HG03097 (cell line): ENCODE results near the gene HECW1.
"Not testable (repeated sequence)": the region's sequence is repeated elsewhere in the genome, so short reads cannot be mapped to it uniquely, and the experiment has no call there.

ENCODE experiments used
- ATAC-seq: cut with Tn5 transposase; IDR thresholded peaks from one replicate; pipeline ENCODE4 v1.9.1; 2021; ENCODE audit not compliant: unreplicated experiment, low FRiP score

Gene HECW1

GRCh38 chr7:43112459-43112940 lies at the start of gene HECW1:
Gene HECW1 (plus strand): TSS chr7:43112647. CDS start chr7:43243906, 131,259 bp downstream.
- no peak for ATAC-seq

- no peak for ATAC-seq
Observed at GRCh38 chr7:43071604-43072003, 40.8 kb upstream of the HECW1 start.

- ATAC-seq, result peak; percentile 69
Observed at GRCh38 chr7:43072530-43072929, 39.9 kb upstream of the HECW1 start.

- not testable (repeated sequence) for ATAC-seq
Observed at GRCh38 chr7:43073811-43074210, 38.6 kb upstream of the HECW1 start.

GRCh38 chr7:43076189-43076605 lies 36.2 kb upstream of the HECW1 start:
- no peak for ATAC-seq

- no peak for ATAC-seq
Observed at GRCh38 chr7:43076606-43077005, 35.8 kb upstream of the HECW1 start.

GRCh38 chr7:43077285-43077684 lies 35.2 kb upstream of the HECW1 start:
- no peak for ATAC-seq

GRCh38 chr7:43077732-43078391 lies 34.6 kb upstream of the HECW1 start:
- ATAC-seq, result no peak

- no peak for ATAC-seq
Observed at GRCh38 chr7:43078794-43079193, 33.7 kb upstream of the HECW1 start.

- ATAC-seq, result no peak
Observed at GRCh38 chr7:43081603-43082002, 30.8 kb upstream of the HECW1 start.

- no peak for ATAC-seq
Observed at GRCh38 chr7:43083106-43083505, 29.3 kb upstream of the HECW1 start.

- no peak for ATAC-seq
Observed at GRCh38 chr7:43085017-43085416, 27.4 kb upstream of the HECW1 start.

- ATAC-seq, result no peak
Observed at GRCh38 chr7:43085992-43086391, 26.5 kb upstream of the HECW1 start.

- ATAC-seq, result no peak
Observed at GRCh38 chr7:43092819-43093218, 19.6 kb upstream of the HECW1 start.

- ATAC-seq, result no peak
Observed at GRCh38 chr7:43096875-43097274, 15.6 kb upstream of the HECW1 start.

GRCh38 chr7:43099750-43100149 lies 12.7 kb upstream of the HECW1 start:
- ATAC-seq, result no peak

- no peak for ATAC-seq
Observed at GRCh38 chr7:43104874-43105520, 7.5 kb upstream of the HECW1 start.

- no peak for ATAC-seq
Observed at GRCh38 chr7:43105521-43106120, 6.8 kb upstream of the HECW1 start.

GRCh38 chr7:43108255-43109011 lies 4.0 kb upstream of the HECW1 start:
- peak; percentile 78 for ATAC-seq

- no peak for ATAC-seq
Observed at GRCh38 chr7:43110791-43111535, 1.5 kb upstream of the HECW1 start.
